ENCODE measurements around the gene KLF3. TPM values are rescaled to one million over a fixed set of nuclear protein-coding genes. Genes with fewer than 3 reads are reported as not detected.
A peak's percentile ranks its signal among the peaks of the same experiment; 100 is the strongest.
"Not testable (repeated sequence)": the region's sequence is repeated elsewhere in the genome, so short reads cannot be mapped to it uniquely, and the experiment has no call there.

The KLF3 gene
- total RNA-seq, 4 donors from 2014 or later: 30.8 to 50.4 (median 40.4) TPM

DNA sequence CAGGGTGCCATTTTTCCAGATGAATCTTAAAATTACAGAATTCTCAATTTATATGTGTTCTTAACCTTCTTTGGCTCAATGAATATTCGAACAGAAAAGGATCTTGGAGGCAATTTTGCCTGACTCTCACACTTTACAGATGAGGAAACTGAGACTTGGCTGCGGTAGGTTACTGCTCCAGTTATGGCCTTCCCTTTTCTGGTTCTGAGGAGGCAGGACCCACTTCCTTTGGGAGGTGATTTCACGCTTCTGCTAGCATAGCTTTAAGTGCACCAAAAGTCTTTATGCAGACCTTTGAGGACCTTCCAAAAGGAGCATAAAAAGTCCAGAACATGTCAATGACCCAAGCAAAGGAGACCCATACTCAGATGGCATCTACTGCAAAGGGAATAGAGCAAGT, 44.7 kb upstream of the KLF3 start:
- peaks cover 6 to 23% (median 12%) of the 10 kb centered on the region in 4 donors for H3K4me1 ChIP-seq
- WGBS: 90% methylated on average over 3 of the region's 3 CpGs
- H3K27ac ChIP-seq (replicated peaks in 1 of 4): no peak overlapping the region
- no peaks in the 10 kb centered on the region for H3K9me3 ChIP-seq
- intact Hi-C loops (cut with DNase I): no loop called here
- no peak for DNase-seq (ENCODE audit: extremely low spot score)
- H3K4me3 ChIP-seq: no peak overlapping the region
- no peaks in the 10 kb centered on the region for H3K27me3 ChIP-seq
- TF ChIP-seq, protein P1, sequence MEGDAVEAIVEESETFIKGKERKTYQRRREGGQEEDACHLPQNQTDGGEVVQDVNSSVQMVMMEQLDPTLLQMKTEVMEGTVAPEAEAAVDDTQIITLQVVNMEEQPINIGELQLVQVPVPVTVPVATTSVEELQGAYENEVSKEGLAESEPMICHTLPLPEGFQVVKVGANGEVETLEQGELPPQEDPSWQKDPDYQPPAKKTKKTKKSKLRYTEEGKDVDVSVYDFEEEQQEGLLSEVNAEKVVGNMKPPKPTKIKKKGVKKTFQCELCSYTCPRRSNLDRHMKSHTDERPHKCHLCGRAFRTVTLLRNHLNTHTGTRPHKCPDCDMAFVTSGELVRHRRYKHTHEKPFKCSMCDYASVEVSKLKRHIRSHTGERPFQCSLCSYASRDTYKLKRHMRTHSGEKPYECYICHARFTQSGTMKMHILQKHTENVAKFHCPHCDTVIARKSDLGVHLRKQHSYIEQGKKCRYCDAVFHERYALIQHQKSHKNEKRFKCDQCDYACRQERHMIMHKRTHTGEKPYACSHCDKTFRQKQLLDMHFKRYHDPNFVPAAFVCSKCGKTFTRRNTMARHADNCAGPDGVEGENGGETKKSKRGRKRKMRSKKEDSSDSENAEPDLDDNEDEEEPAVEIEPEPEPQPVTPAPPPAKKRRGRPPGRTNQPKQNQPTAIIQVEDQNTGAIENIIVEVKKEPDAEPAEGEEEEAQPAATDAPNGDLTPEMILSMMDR (IDR thresholded peaks at IDR 0.05): no peak
- TF ChIP-seq POLR2AphosphoS5 (IDR thresholded peaks at IDR 0.05): no peak
- TF ChIP-seq POLR2A (IDR thresholded peaks at IDR 0.05; ENCODE audit: low read depth): no peak
- no peak for TF ChIP-seq EP300 (IDR thresholded peaks at IDR 0.05)
- no peaks in the 10 kb centered on the region for H3K36me3 ChIP-seq

DNA sequence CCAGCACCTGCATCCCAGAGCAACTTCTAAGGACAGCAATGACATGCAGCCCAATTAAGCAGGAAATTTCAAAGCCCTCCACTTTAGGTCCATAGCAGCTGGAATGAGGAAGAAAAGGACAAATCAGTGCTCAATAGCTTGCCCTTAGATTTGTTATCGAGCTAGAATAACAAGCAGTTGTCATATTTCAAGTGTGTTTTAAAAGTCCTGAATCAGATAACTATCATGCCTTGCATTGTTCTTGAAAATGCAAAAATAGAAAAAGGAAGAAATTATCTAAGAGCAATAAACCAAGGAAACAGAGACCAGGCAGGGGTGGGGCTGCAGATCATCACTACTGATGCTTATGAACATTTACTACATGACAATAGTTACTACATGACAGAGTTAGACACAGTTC, 43.9 kb upstream of the KLF3 start:
- WGBS: 68% methylated on average over 1 of the region's 1 CpG
- intact Hi-C loops (cut with DNase I): no loop called here
- H3K4me3 ChIP-seq: no peak overlapping the region
- no peak for DNase-seq (ENCODE audit: extremely low spot score)
- no peaks in the 10 kb centered on the region for H3K9me3 ChIP-seq
- H3K27me3 ChIP-seq: no peaks in the 10 kb centered on the region
- TF ChIP-seq POLR2A (IDR thresholded peaks at IDR 0.05; ENCODE audit: low read depth): no peak
- no peak for TF ChIP-seq EP300 (IDR thresholded peaks at IDR 0.05)
- TF ChIP-seq POLR2AphosphoS5 (IDR thresholded peaks at IDR 0.05): no peak
- TF ChIP-seq, protein P1 (IDR thresholded peaks at IDR 0.05): no peak
- peaks cover 4 to 22% (median 12%) of the 10 kb centered on the region in 4 donors for H3K4me1 ChIP-seq
- no peaks in the 10 kb centered on the region for H3K36me3 ChIP-seq
- no peak overlapping the region for H3K27ac ChIP-seq (replicated peaks in 1 of 4)

DNA sequence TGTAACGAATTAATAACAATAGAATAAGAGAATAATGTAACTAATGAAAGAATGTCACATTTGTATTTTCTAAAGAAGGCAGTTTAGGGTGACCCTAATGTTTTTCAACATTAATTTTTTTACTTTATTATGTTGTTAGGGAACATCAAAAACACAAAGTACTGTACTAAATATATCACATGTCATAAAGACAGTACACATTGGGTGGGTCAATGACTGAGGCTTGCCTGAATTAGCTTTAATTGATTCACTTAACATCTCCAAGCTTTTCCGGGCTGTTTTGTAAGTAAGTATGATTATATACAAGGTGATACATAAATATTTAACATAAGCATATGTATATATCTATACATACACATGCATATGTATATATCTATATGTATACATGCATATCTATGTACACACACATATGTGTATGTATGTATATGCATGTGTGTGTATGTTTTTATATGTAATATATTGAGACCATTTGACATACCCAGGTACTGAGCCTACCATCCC, 43.4 kb upstream of the KLF3 start:
- WGBS: 84% methylated on average over 2 of the region's 2 CpGs
- no peak for TF ChIP-seq EP300 (IDR thresholded peaks at IDR 0.05)
- TF ChIP-seq POLR2AphosphoS5 (IDR thresholded peaks at IDR 0.05): no peak
- TF ChIP-seq POLR2A (IDR thresholded peaks at IDR 0.05; ENCODE audit: low read depth): no peak
- TF ChIP-seq, protein P1 (IDR thresholded peaks at IDR 0.05): no peak
- no peak overlapping the region for H3K27ac ChIP-seq (replicated peaks in 1 of 4)
- no peaks in the 10 kb centered on the region for H3K27me3 ChIP-seq
- no peak for DNase-seq (ENCODE audit: extremely low spot score)
- intact Hi-C loops (cut with DNase I): no loop called here
- peaks cover 7 to 25% (median 13%) of the 10 kb centered on the region in 4 donors for H3K4me1 ChIP-seq
- H3K36me3 ChIP-seq: no peaks in the 10 kb centered on the region
- no peak overlapping the region for H3K4me3 ChIP-seq
- no peaks in the 10 kb centered on the region for H3K9me3 ChIP-seq

DNA sequence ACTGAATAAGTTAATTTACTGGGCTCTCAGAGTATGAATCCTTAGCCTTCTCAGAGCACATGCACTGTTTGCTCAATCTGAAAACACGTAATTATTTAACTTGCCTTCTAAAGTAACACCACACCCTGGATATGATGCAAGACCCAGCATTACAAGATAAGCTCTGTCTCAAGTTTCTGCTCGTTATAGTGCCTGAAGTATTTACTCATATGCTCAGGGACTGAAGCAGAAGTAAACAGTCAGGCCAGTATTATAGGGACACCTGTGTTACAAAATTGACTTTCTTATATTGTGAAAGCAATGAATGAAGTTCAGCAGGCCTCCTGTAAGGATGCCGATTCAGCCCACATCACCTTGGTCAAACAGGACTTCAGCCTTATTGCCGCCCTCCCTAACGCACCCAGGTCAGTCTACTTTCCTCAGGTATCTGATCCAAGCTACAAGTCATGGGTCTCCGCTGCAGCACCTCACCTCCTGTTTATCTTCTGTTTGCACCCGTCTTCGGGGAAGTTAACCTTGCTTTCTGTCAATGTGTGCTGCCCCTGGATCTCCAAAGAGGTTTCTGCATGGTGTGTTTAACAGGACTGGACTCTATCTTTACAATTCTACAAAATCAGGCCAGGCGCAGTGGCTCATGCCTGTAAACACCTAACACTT, 42.8 kb upstream of the KLF3 start:
- peak; percentile 86 for DNase-seq (ENCODE audit: extremely low spot score)
- H3K4me3 ChIP-seq: no peak overlapping the region
- WGBS: 82% methylated on average over 9 of the region's 9 CpGs
- no peak overlapping the region for H3K27ac ChIP-seq (replicated peaks in 1 of 4)
- H3K36me3 ChIP-seq: no peaks in the 10 kb centered on the region
- peaks cover 4 to 30% (median 19%) of the 10 kb centered on the region in 4 donors for H3K4me1 ChIP-seq
- no peaks in the 10 kb centered on the region for H3K27me3 ChIP-seq
- intact Hi-C loops (cut with DNase I): no loop called here
- TF ChIP-seq POLR2AphosphoS5 (IDR thresholded peaks at IDR 0.05) (peak in 1 of 2 donors; percentile 41), EP300 (IDR thresholded peaks at IDR 0.05) (no peak)
- no peaks in the 10 kb centered on the region for H3K9me3 ChIP-seq

DNA sequence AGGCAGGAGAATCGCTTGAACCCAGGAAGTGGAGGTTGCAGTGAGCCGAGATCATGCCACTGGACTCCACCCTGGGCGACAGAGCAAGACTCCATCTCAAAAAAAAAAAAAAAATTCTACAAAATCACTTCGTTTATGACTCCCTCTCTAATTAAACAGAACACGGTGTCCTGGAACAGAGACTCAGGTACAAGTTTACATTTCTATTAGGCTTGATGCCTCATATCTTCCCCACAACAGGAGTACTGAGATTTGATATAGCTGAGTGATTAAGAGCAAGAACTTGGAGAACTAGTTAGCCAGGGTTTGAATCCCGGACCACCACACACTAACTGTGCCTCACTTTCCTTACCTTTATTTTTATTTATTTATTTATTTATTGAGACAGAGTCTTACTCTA, 42.2 kb upstream of the KLF3 start:
- no peaks in the 10 kb centered on the region for H3K36me3 ChIP-seq
- no peaks in the 10 kb centered on the region for H3K9me3 ChIP-seq
- H3K27ac ChIP-seq (replicated peaks in 1 of 4): no peak overlapping the region
- intact Hi-C loops (cut with DNase I): no loop called here
- peaks cover 4 to 34% (median 24%) of the 10 kb centered on the region in 4 donors for H3K4me1 ChIP-seq
- H3K4me3 ChIP-seq: no peak overlapping the region
- peak; percentile 3 for DNase-seq (ENCODE audit: extremely low spot score)
- WGBS: 94% methylated on average over 6 of the region's 6 CpGs
- TF ChIP-seq POLR2AphosphoS5 (IDR thresholded peaks at IDR 0.05): no peak
- no peak for TF ChIP-seq POLR2A (IDR thresholded peaks at IDR 0.05; ENCODE audit: low read depth)
- no peak for TF ChIP-seq EP300 (IDR thresholded peaks at IDR 0.05)
- TF ChIP-seq, protein P1 (IDR thresholded peaks at IDR 0.05): no peak
- no peaks in the 10 kb centered on the region for H3K27me3 ChIP-seq

DNA sequence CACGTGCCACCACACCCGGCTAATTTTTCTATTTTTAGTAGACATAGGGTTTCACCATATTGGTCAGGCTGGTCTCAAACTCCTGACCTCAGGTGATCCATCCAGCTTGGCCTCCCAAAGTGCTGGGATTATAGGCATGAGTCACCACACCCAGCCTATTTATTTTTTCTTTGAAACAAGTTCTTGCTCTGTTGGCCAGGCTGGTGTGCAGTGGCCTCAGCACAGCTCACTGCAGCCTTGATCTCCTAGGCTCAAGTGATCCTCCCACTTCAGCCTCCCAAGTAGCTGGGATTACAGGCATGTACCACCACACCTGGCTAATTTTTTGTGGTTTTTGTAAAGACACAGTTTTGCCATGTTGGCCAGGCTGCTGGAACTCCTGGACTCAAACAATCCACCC, 41.7 kb upstream of the KLF3 start:
- H3K4me3 ChIP-seq; H3K27ac ChIP-seq (replicated peaks in 1 of 4); H3K36me3 ChIP-seq; H3K9me3 ChIP-seq; intact Hi-C loops (cut with DNase I); H3K27me3 ChIP-seq: not testable (repeated sequence)
- H3K4me1 ChIP-seq: peaks cover 4 to 34% (median 24%) of the 10 kb centered on the region in 4 donors
- peak; percentile 47 for DNase-seq (ENCODE audit: extremely low spot score)
- WGBS: 86% methylated on average over 2 of the region's 2 CpGs
